Psoas muscle (tissue), 8 donors: Measurements from ENCODE around the gene ATF6. TPM values are rescaled to one million over a fixed set of nuclear protein-coding genes. Genes with fewer than 3 reads are reported as not detected.
"Not testable (repeated sequence)": the region's sequence is repeated elsewhere in the genome, so short reads cannot be mapped to it uniquely, and the experiment has no call there.

Source experiments
- ATAC-seq, 4 donors: fragments of 200-7000 bp; cut with Tn5 transposase; one replicate each; pipeline ENCODE4 v1.9.1; 2020; ENCODE audit warnings: moderate library complexity in 3 of 4, mild to moderate bottlenecking in 2 of 4
- DNase-seq, 2 donors: peaks; one replicate each; pipeline ENCODE4 v3.0.0-alpha.2; 2020
- H3K27ac ChIP-seq: fragments of 200-600 bp; one replicate; pipeline ENCODE4 v1.8.0; 2022
- H3K27me3 ChIP-seq, 3 donors: fragments of 200-600 bp in 1 of 3; one replicate each; pipeline versions ENCODE4 v1.6.1 to v1.8.0; 2013 to 2022; ENCODE audit warnings: low read length in 2 of 3, mild to moderate bottlenecking in 2 of 3, moderate library complexity in 1 of 3; ENCODE audit not compliant: insufficient read depth in 3 of 3
- H3K36me3 ChIP-seq, 2 donors: fragments of 200-600 bp in 1 of 2; one replicate each; pipeline versions ENCODE4 v1.6.1 to v1.8.0; 2013 to 2022; ENCODE audit warnings: low read depth in 1 of 2, mild to moderate bottlenecking in 1 of 2, moderate library complexity in 1 of 2; ENCODE audit not compliant: insufficient read depth in 1 of 2
- H3K4me1 ChIP-seq: fragments of 200-600 bp; one replicate; pipeline ENCODE4 v1.8.0; 2022
- H3K4me3 ChIP-seq: fragments of 200-600 bp; one replicate; pipeline ENCODE4 v1.8.0; 2022; ENCODE audit warnings: mild to moderate bottlenecking
- H3K9me3 ChIP-seq: fragments of 200-600 bp; one replicate; pipeline ENCODE4 v1.8.0; 2022
- WGBS, 3 donors: extraction: QIAGEN DNeasy Blood & Tissue Kit; methylation state at CpG; one replicate each; pipeline versions ENCODE4 v1.1.6 to v1.1.7; 2013; 5-methylcytosine and 5-hydroxymethylcytosine counted together
- intact Hi-C, 2 donors: fragments of 100-400 bp; cut with DNase I; formaldehyde crosslinking; loops; one replicate each; pipeline versions ENCODE4 v1.11.0 to v1.14.2; 2022
- polyA plus RNA-seq, 3 donors: library from polyadenylated mRNA; stranded (reverse); fragments of 200-250 nt; gene quantifications; one replicate each; pipeline ENCODE4 v1.2.3, GENCODE V29; 2013
- total RNA-seq, 4 donors: library from RNA; stranded (reverse); fragmentation: NEBNext Ultra II Directional in 2 of 4; extraction: Animal tissue kit (Norgen Biotek cat#: 25700) in 2 of 4; gene quantifications; one replicate each; pipeline versions ENCODE4 v1.2.1 to v1.2.4, GENCODE V29; 2021 to 2023
- TF ChIP-seq, protein P1 (sequence below): fragments of 200-600 bp; IDR thresholded peaks from one replicate; pipeline ENCODE4 v1.8.0; 2022; ENCODE audit warnings: antibody characterized with exemption
- donor health status: healthy with polysubstance abuse.
- donor health status: DM: no; HTN: no; CAD: no; lungs with moderate emphysema.
- donor health status: Bipolar disorder and iron deficiency.
- donor health status: healthy.
- donor health status: DM: yes; HTN: yes; CAD: no.
- donor health status: DM: no; HTN: no; CAD: no.
- donor health status: DM: no; HTN: no; CAD: no.
- donor health status: DM: yes; HTN: yes; CAD: no.

ATF6 gene
- total and polyA plus RNA-seq, 7 donors, result 6.4 to 17.1 (median 11.0) TPM

DNA sequence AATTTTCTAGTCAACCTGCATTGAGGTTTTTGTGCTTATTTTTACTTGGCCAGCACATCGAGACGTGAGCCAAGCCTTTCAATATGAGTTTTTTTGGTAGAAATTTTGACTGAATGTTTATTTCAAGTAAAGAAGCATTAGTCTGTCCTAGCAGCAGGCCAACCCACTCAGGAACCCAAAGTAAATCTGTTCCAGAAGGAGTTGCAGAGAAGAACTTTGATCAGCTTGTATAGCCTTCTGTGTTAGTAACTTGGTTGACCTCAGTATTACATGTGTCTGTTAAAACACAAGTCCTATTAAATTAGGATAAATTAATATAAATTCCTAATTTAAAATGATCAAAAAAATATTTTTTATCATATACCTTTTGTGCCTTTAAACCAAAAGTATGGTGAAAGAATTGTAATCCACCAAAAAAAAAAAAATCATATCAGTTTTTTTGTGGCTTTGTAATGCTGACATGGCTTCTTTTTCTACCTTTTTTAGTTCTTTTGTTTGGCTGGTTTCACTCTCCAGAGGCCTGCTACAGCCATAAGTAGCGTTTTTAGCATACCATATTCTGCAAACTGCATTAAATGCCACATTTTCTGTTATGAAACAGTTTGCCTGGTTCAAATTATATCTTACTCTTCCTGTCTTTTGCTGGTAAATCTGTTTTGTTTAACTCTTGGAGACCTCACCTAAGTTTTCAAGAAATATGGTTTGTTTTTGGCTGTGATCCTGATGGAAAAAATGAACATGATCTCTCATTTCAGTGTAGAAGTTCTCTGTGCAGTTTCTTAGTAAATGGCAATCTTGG is 39.5 kb downstream of the ATF6 start:
- TF ChIP-seq, protein P1, sequence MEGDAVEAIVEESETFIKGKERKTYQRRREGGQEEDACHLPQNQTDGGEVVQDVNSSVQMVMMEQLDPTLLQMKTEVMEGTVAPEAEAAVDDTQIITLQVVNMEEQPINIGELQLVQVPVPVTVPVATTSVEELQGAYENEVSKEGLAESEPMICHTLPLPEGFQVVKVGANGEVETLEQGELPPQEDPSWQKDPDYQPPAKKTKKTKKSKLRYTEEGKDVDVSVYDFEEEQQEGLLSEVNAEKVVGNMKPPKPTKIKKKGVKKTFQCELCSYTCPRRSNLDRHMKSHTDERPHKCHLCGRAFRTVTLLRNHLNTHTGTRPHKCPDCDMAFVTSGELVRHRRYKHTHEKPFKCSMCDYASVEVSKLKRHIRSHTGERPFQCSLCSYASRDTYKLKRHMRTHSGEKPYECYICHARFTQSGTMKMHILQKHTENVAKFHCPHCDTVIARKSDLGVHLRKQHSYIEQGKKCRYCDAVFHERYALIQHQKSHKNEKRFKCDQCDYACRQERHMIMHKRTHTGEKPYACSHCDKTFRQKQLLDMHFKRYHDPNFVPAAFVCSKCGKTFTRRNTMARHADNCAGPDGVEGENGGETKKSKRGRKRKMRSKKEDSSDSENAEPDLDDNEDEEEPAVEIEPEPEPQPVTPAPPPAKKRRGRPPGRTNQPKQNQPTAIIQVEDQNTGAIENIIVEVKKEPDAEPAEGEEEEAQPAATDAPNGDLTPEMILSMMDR, result no peak
- Histone ChIP-seq H3K27ac (no peak overlapping the region), H3K4me1 (no peaks in the 10 kb centered on the region), H3K4me3 (no peak overlapping the region), H3K9me3 (no peaks in the 10 kb centered on the region), H3K36me3 (peaks cover 3 to 61% of the 10 kb centered on the region in 2 donors), H3K27me3 (no peaks in the 10 kb centered on the region)
- DNase-seq, result no peak
- intact Hi-C loops, result no loop called here
- no peak for ATAC-seq
- WGBS, 3 donors, result 72 to 87% (median 86%) methylated on average over 3 of the region's 3 CpGs

DNA sequence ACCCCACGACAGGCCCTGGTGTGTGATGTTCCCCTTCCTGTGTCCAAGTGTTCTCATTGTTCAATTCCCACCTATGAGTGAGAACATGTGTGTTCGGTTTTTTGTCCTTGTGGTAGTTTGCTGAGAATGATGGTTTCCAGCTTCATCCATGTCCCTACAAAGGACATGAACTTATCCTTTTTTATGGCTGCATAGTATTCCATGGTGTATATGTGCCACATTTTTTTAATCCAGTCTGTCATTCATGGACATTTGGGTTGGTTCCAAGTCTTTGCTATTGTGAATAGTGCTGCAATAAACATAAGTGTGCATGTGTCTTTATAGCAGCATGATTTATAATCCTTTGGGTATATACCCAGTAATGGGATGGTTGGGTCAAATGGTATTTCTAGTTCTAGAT is 43.1 kb downstream of the ATF6 start:
- 97 to 98% (median 97%) methylated on average over 2 of the region's 2 CpGs for WGBS, 3 donors
- H3K27me3 ChIP-seq, H3K4me3 ChIP-seq, DNase-seq, H3K27ac ChIP-seq, H3K9me3 ChIP-seq, H3K4me1 ChIP-seq, ATAC-seq, intact Hi-C loops: not testable (repeated sequence)
- peaks cover 0 to 42% of the 10 kb centered on the region in 2 donors for H3K36me3 ChIP-seq

DNA sequence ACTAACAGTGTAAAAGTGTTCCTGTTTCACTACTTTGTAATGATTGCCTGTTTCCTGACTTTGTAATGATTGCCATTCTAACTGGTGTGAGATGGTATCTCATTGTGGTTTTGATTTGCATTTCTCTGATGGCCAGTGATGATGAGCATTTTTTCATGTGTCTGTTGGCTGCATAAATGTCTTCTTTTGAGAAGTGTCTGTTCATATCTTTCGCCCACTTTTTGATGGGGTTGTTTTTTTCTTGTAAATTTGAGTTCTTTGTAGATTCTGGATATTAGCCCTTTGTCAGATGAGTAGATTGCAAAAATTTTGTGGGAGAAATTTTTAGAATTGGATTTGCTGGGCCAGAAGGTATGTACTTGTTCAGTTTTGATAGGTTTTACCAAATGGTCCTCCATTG is 43.5 kb downstream of the ATF6 start:
- DNase-seq, intact Hi-C loops, H3K4me3 ChIP-seq, H3K27ac ChIP-seq, H3K9me3 ChIP-seq, H3K4me1 ChIP-seq, ATAC-seq, H3K27me3 ChIP-seq: not testable (repeated sequence)
- WGBS, 3 donors, result 83 to 90% (median 89%) methylated on average over 1 of the region's 1 CpG
- H3K36me3 ChIP-seq, result peaks cover 0 to 42% of the 10 kb centered on the region in 2 donors

DNA sequence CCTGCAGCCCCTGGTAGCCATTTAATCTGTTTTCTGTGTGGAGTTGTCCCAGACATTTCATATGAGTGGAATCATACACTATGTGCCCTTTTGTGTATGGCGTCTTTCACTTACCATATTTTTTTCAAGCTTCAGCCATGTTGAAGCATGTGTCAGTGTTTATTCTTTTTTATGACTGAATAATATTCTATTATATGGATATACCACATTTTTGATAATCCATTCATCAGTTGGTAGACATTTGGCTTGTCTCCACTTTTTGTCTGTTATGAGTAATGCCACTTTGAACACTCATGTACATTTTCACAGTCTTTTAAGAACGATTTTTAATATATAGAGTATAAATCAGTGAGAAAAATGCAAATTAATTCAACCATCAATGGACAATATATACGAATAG is 44.7 kb downstream of the ATF6 start:
- no peak for DNase-seq
- Histone ChIP-seq H3K36me3 (peaks cover 0 to 39% of the 10 kb centered on the region in 2 donors), H3K4me3 (no peak overlapping the region), H3K4me1 (no peaks in the 10 kb centered on the region), H3K27me3 (no peaks in the 10 kb centered on the region), H3K9me3 (no peaks in the 10 kb centered on the region), H3K27ac (no peak overlapping the region)
- WGBS, 3 donors, result 98 to 99% (median 99%) methylated on average over 3 of the region's 3 CpGs
- intact Hi-C loops, result no loop called here
- no peak for ATAC-seq
- TF ChIP-seq, protein P1, result no peak

DNA sequence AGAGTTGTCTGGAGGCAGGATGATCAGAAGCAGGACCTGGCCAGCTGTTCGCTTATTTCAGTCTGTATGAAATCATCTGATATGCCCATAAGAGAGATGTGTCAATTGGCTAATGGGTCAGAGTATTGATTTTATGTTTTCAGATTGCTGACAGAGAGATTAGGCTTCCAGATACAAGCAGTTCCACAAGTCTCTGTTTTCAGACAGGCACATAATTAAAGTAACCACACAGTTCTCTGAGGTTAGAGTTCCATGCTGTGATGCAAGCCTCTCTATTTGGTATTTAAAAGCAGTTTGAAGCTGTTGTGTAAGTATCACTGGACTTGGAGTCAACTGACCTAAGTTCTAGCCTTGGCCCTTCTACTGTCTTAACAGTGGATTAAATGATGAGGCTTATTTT is 50.1 kb downstream of the ATF6 start:
- Histone ChIP-seq H3K4me3 (no peak overlapping the region), H3K4me1 (no peaks in the 10 kb centered on the region), H3K36me3 (peaks cover 0 to 38% of the 10 kb centered on the region in 2 donors), H3K9me3 (no peaks in the 10 kb centered on the region), H3K27me3 (no peaks in the 10 kb centered on the region), H3K27ac (no peak overlapping the region)
- no peak for ATAC-seq
- no peak for DNase-seq
- 79 to 97% (median 86%) methylated on average over 1 of the region's 1 CpG for WGBS, 3 donors
- intact Hi-C loops, result no loop called here
- TF ChIP-seq, protein P1, result no peak
